BE2C (cell line): ENCODE results near the gene KLF16.
A peak's percentile ranks its signal among the peaks of the same experiment; 100 is the strongest.

Source experiments
- DNase-seq: peaks from one replicate; pipeline ENCODE4 v3.0.0-alpha.2; 2020
- H3K27me3 ChIP-seq: fragments of 250-450 bp; sonication (Bioruptor Pico); 2 replicates; pipeline ENCODE4 v1.5.1; 2020; ENCODE audit warnings: mild to moderate bottlenecking
- H3K36me3 ChIP-seq: fragments of 250-450 bp; sonication (Bioruptor Pico); 2 replicates; pipeline ENCODE4 v1.5.1; 2020; ENCODE audit warnings: mild to moderate bottlenecking
- H3K4me1 ChIP-seq: fragments of 250-450 bp; sonication (Bioruptor Pico); 2 replicates; pipeline ENCODE4 v1.5.1; 2020
- H3K4me3 ChIP-seq: 2 replicates; pipeline ENCODE4 v1.5.1; 2011; ENCODE audit warnings: low read depth, low read length
- H3K9me3 ChIP-seq: fragments of 250-450 bp; sonication (Bioruptor Pico); 2 replicates; pipeline ENCODE4 v1.5.1; 2020
- TF ChIP-seq, protein P1 (sequence below): IDR thresholded peaks from 2 replicates; pipeline ENCODE4 v1.5.1; 2012; ENCODE audit warnings: mild to moderate bottlenecking, low read depth, low read length

KLF16 gene

DNA sequence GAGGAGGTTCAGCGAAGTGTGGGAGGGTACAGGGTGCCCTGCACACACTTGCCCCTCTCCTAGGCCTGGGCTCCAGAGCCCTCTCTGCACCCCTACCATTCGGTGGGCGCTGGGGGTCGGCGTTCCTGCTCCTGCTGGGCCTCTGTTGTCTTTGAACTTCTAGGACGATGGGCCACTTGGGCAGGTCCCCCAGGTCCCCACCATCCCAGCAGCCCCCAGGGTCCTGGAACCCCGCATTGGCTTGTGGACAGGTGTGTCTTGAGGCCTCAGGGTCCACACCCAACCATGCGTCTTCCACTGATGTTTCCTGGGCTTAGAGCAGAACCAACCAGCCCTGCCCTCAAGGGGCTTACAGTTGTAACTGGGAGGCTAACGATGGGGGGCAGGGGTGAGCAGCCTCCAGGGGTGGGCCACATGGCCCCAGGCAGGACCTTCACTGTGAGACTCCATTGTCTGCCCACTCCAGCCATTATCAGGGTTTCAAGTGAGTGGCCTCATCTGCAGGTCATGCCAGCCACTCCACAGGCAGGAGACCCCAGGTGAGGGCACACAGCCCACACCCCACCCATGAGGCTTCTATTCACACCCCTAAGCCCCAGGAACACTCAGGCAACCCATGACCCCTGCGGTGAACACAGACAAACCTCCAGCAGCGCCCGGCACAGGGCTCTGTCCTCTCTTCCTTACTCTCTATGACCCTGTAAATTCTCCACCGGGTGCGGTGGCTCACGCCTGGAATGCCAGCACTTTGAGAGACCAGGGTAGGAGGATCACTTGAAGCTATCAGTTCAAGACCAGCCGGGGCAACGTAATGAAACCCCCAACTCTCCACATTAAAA, 2.0 kb upstream of the KLF16 start:
- no peaks in the 10 kb centered on the region for H3K27me3 ChIP-seq
- TF ChIP-seq, protein P1, sequence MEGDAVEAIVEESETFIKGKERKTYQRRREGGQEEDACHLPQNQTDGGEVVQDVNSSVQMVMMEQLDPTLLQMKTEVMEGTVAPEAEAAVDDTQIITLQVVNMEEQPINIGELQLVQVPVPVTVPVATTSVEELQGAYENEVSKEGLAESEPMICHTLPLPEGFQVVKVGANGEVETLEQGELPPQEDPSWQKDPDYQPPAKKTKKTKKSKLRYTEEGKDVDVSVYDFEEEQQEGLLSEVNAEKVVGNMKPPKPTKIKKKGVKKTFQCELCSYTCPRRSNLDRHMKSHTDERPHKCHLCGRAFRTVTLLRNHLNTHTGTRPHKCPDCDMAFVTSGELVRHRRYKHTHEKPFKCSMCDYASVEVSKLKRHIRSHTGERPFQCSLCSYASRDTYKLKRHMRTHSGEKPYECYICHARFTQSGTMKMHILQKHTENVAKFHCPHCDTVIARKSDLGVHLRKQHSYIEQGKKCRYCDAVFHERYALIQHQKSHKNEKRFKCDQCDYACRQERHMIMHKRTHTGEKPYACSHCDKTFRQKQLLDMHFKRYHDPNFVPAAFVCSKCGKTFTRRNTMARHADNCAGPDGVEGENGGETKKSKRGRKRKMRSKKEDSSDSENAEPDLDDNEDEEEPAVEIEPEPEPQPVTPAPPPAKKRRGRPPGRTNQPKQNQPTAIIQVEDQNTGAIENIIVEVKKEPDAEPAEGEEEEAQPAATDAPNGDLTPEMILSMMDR: no peak
- H3K4me1 ChIP-seq: peaks cover 7% of the 10 kb centered on the region
- no peaks in the 10 kb centered on the region; the same call in 1 of the 2 replicates for H3K9me3 ChIP-seq
- H3K36me3 ChIP-seq: peaks cover 7% of the 10 kb centered on the region
- DNase-seq: peak; percentile 13
- H3K4me3 ChIP-seq: peak overlapping the region; percentile 74

DNA sequence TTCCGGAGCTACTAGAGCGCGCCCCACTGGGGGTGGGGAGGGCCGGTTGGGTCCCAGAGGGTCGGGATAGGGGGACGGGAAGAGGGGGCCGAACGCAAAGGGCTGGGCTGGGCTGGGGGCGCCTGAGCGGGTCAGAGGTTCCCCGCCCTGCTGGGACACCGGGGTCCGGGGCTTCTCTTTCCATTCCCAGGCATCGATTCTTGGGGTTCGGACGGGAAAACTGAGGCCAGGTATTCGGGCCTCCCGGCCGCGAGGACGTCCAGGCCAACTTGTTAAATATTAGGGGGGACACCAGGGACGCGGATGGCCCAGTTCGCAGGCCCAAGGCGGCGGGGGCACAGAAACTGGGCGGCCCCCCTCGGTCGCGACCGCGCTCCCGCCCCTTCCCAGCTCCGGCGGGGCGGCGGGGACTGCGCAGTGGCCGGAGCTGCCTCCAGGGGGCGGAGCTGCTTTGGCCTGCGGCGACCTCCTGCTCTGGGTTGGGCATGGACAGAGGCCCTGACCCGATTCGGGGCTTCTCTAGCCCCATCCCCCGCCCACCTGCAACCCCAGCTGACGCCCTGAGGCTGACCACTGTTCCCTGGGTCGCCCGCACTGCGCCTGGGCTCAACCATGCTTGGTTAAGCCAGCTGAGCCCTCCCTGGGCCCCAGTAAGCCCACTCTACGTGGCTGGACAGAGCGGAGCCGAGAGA, 1.2 kb upstream of the KLF16 start:
- Histone ChIP-seq H3K4me1 (peaks cover 12% of the 10 kb centered on the region), H3K27me3 (no peaks in the 10 kb centered on the region), H3K36me3 (peaks cover 6% of the 10 kb centered on the region), H3K4me3 (peak overlapping the region; percentile 74), H3K9me3 (no peaks in the 10 kb centered on the region; the same call in 1 of the 2 replicates)
- TF ChIP-seq, protein P1: peak; percentile 58
- peak; percentile 80 for DNase-seq

DNA sequence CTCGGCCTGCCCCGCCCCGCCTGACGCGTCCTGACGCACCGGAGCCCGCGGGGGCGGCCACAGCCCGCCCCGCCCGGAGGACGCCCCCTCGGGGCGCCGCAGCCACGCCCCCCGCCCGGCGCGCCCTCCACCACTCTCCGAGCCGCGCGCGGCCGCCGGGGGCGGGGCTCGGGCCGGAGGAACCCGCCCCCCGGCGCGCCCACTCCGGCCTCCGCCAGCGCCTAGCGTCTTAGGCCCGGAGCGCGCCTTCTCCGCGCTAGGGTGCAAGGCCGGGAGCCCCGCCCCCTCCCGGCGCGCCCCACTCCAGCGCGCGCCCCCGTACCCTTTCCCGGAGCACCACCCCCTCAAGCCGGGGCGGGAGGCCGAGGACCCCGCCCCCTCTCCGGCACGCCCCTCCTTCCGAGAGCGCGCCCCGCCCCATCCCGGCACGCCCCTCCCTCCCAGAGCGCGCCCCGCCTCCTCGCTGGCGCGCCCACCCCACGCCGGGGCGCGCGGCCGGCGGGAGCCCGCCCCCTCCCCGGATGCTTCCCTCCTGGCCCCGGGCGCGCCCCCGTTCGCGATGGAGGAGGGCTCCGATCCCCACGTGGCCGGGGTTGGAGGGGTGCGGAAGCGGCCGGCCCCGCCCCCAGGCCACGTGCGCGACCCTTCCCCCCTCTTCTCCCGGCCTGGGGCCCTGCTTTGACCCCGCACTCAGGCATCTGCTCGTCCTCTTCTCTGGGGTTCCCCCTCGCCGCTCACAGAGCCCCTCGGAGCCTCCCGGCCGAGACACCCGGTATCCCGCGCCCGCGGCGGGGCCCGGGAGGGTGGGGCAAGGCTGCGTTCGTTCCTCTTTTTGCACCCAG, 480 bp upstream of the KLF16 start:
- H3K27me3 ChIP-seq: no peaks in the 10 kb centered on the region
- TF ChIP-seq, protein P1: no peak
- H3K9me3 ChIP-seq: no peaks in the 10 kb centered on the region; the same call in 1 of the 2 replicates
- H3K4me3 ChIP-seq: peak overlapping the region; percentile 74
- peak; percentile 97 for DNase-seq
- H3K4me1 ChIP-seq: peaks cover 19% of the 10 kb centered on the region
- H3K36me3 ChIP-seq: peaks cover 4% of the 10 kb centered on the region

DNA sequence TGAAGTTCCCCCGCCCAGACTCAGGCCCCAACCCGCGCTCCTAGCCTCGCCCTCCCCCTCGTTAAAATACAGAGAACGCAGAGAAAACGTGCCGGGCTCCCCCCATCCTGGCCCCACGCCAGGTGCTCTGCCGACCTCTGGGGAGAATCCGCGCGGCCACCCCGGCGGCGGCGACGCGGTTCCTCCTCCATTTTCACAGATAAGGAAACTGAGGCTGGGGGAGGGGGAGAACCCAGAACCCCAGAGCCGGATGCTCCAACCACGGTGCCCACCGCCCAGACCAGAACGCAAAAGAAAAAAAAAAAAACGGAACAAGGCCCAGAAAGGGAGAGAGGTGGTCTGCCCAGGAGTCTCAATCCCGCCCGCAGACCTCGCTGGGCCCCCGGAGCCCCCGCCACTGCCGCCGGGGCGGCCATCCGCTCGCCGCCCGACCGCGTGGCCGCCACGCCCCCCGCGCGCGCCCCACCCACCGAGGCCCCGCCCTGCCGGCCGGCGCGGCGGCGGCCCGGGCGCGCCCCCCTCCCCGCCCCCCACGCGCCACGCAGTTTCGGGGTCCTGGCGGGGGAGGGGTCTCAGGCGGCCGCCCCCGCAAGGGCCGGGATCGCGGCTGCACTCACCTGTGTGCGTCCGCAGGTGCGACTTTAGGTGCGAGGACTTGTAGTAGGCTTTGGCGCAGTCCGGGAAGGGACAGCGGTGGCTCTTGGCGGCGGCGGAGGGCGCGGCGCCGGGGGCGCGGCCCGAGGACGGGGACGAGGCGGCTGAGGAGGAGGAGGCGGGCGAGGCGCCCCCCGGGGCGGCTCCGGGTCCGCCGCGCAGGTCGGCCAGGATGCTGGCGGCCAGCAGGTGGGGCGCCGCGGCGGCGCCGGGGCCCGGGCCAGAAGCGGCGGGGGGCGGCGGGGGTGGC, 703 bp downstream of the KLF16 start:
- peak overlapping the region; percentile 83 for H3K4me3 ChIP-seq
- H3K27me3 ChIP-seq: no peaks in the 10 kb centered on the region
- DNase-seq: peak; percentile 69
- TF ChIP-seq, protein P1: no peak
- H3K4me1 ChIP-seq: peaks cover 22% of the 10 kb centered on the region
- H3K9me3 ChIP-seq: no peaks in the 10 kb centered on the region; the same call in 1 of the 2 replicates
- peaks cover 4% of the 10 kb centered on the region for H3K36me3 ChIP-seq

DNA sequence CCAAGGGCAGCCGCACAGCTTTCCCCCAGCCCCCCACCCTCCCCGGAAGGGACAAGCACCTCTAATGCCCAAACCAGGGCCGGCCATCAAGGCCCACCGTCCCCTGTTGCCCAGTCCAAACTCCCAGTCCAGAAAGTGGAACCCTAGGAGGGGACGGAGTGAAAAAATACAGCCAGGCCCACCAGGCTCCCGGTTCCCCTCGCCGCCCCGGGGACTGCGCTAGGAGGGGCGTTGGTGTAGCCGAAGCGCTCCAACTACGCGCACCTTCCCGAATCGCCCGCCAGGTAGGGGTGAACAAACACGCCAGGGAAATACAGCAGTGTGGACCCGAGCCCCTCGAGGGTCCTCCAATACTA, 1.3 kb downstream of the KLF16 start:
- DNase-seq: no peak
- Histone ChIP-seq H3K27me3 (no peaks in the 10 kb centered on the region), H3K4me3 (peak overlapping the region; percentile 83), H3K4me1 (peaks cover 22% of the 10 kb centered on the region), H3K36me3 (peaks cover 4% of the 10 kb centered on the region), H3K9me3 (no peaks in the 10 kb centered on the region; the same call in 1 of the 2 replicates)
- TF ChIP-seq, protein P1: no peak
